Measurements from ENCODE around the gene GBGT1. TPM values are rescaled to one million over a fixed set of nuclear protein-coding genes. Genes with fewer than 3 reads are reported as not detected.

Gene GBGT1
- total RNA-seq, 2 experiments from 2014 or later = 3.9 to 4.7 TPM

DNA sequence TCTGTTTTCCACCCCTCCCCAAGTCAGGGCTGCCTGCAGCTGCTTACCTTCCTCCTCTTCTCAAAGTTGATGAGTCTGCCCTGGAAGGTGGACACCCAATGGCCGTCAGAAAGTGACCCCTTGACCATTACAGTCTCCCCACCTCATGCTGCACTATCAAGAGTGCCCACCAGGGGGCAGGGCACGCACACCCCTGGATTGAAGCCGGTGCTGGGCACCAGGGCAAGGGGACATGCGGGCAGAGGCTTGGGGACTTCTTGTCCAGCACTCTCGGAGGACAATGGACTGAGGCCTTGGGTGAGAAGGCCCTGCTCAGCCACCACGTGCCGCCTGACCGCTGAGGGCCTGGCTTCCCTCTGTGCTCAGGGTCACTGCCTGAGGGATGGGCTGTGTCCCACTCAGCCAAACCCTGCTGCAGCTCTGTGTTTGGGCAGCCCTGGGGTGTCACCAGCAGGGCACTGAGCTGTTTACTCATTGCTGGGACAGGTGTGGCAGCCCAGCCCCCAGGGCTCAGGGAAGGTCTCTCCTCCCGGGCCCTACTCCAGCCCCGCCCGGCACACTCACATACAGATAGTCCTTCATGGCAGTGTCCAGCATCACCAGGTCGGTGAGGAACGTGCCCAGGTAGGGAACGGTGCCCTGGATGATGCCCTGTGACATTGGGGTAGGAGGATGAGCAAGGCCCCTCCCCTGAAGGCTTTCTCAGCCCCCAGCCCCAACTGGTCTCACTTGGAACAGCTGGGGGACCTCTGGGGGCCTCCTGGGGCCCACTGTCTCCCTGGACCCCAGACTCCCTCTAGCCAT is 60.3 kb downstream of the GBGT1 start:
- intact Hi-C loops (cut with micrococcal nuclease) = loop anchor here (1.0 to 2.0 kb wide), 2 partner anchors 41 to 77 kb away; no protein-coding TSS in a partner anchor
- H3K27me3 Mint-ChIP-seq (ENCODE audit: low read depth) = no peaks in the 10 kb centered on the region
- no peaks in the 10 kb centered on the region for H3K9me3 Mint-ChIP-seq
- H3K27ac Mint-ChIP-seq = peak overlapping the region; percentile 41
- no peak overlapping the region for H3K4me3 Mint-ChIP-seq
- H3K4me1 Mint-ChIP-seq (ENCODE audit: low read depth) = no peaks in the 10 kb centered on the region
- CTCF ChIA-PET = interaction anchor here (0.5 to 3.5 kb wide), 8 partner anchors 19 to 79 kb away, joined by 3 to 26 read pairs (median 3); no protein-coding TSS in a partner anchor
- H3K36me3 Mint-ChIP-seq (ENCODE audit: low read depth) = peaks cover 40% of the 10 kb centered on the region
- DNase-seq = peak; percentile 62

Other genes with a start within 250 kb of the GBGT1 start
- gene TSC1, start 219.3 kb downstream of the GBGT1 start, total RNA-seq = 10 to 100 TPM; 18.8 to 19.7 TPM
- gene GFI1B, start 185.2 kb downstream of the GBGT1 start, total RNA-seq = not detected
- gene GTF3C5, start 132.9 kb downstream of the GBGT1 start, total RNA-seq = 100 to 1,000 TPM; 102 to 108 TPM
- 1 to 10 TPM; 2.1 to 2.2 TPM for gene CEL, start 101.9 kb downstream of the GBGT1 start, total RNA-seq
- gene RALGDS, start 42.7 kb downstream of the GBGT1 start, total RNA-seq = 10 to 100 TPM; 29.5 to 32.5 TPM
- not detected for gene OBP2B, start 45.3 kb upstream of the GBGT1 start, total RNA-seq
- gene ABO, start 111.3 kb upstream of the GBGT1 start, total RNA-seq = not detected
- 10 to 100 TPM; 13.6 to 13.8 TPM for gene SURF6, start 172.3 kb upstream of the GBGT1 start, total RNA-seq
- gene MED22, start 184.2 kb upstream of the GBGT1 start, total RNA-seq = 10 to 100 TPM; 18.4 to 21.5 TPM
- 1,000 to 10,000 TPM; 3,985 to 4,111 TPM for gene RPL7A, start 184.3 kb upstream of the GBGT1 start, total RNA-seq
- gene SURF1, start 192.6 kb upstream of the GBGT1 start, total RNA-seq = 10 to 100 TPM; 24.9 to 27.8 TPM
- gene SURF2, start 192.6 kb upstream of the GBGT1 start, total RNA-seq = 10 to 100 TPM; 15.0 to 16.2 TPM
- gene SURF4, start 212.1 kb upstream of the GBGT1 start, total RNA-seq = 100 to 1,000 TPM; 299 to 302 TPM
- under 1 TPM; 0.35 to 0.41 TPM for gene STKLD1, start 212.5 kb upstream of the GBGT1 start, total RNA-seq